ENCODE measurements around the gene OR6V1.
"Not testable (repeated sequence)": the region's sequence is repeated elsewhere in the genome, so short reads cannot be mapped to it uniquely, and the experiment has no call there.

The OR6V1 gene

DNA sequence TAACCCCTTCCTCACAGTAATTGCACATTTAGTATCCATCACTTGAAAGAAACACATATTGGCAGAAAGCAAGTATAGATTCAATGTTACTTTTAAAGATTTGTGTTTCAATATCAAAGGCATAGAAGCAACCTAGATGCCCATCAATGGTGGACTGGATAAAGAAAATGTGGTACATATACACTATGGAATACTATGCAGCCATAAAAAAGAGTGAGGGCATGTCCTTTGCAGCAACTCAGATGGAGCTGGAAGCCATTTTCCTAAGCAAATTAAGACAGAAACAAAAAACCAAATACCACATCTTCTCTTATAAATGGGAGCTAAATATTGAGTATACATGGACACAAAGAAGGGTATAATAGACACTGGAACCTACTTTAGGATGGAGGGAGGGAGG lies 3.6 kb downstream of the OR6V1 start:
- DNase-seq = no peak
- no peaks in the 10 kb centered on the region for H3K36me3 ChIP-seq (ENCODE audit: control insufficient read depth, insufficient read depth, low read length)
- no peaks in the 10 kb centered on the region for H3K27me3 ChIP-seq (replicated peaks; ENCODE audit: control insufficient read depth, insufficient read depth, low read length, poor library complexity, severe bottlenecking)
- no peak overlapping the region for H3K4me3 ChIP-seq (ENCODE audit: insufficient read depth, low read depth, low read length, poor library complexity, severe bottlenecking)
- H3K4me1 ChIP-seq (ENCODE audit: control insufficient read depth, insufficient read depth, low read length, poor library complexity, severe bottlenecking) = no peaks in the 10 kb centered on the region
- H3K9me3 ChIP-seq (ENCODE audit: control insufficient read depth, low read length) = no peaks in the 10 kb centered on the region
- H3K27ac ChIP-seq (ENCODE audit: insufficient read depth, low read length, poor library complexity, severe bottlenecking) = no peak overlapping the region

DNA sequence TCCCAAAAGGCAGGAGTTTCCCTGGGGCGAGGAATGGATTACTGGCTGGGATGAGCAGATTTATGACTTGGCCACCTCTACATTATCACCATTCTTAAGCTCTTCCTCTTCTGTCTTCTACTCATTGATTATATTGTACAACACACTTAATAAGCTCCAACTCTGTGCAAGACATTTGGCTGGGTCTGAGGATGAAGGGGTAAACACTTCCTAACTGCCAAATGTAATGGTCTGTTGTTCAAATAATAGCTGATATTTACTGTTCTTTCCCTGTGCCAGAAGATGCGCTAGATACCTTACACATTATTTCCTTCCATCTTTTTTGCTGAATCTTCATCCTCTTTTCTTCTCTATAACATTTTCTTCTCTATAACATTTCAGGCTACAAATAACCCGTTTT lies 11.6 kb downstream of the OR6V1 start:
- DNase-seq = no peak
- no peak overlapping the region for H3K27ac ChIP-seq (ENCODE audit: insufficient read depth, low read length, poor library complexity, severe bottlenecking)
- H3K9me3 ChIP-seq (ENCODE audit: control insufficient read depth, low read length) = no peaks in the 10 kb centered on the region
- no peak overlapping the region for H3K4me3 ChIP-seq (ENCODE audit: insufficient read depth, low read depth, low read length, poor library complexity, severe bottlenecking)
- no peaks in the 10 kb centered on the region for H3K36me3 ChIP-seq (ENCODE audit: control insufficient read depth, insufficient read depth, low read length)
- no peaks in the 10 kb centered on the region for H3K4me1 ChIP-seq (ENCODE audit: control insufficient read depth, insufficient read depth, low read length, poor library complexity, severe bottlenecking)
- H3K27me3 ChIP-seq (replicated peaks; ENCODE audit: control insufficient read depth, insufficient read depth, low read length, poor library complexity, severe bottlenecking) = no peaks in the 10 kb centered on the region

GRCh38 chr7:143068446-143068845 lies 16.3 kb downstream of the OR6V1 start:
- Histone ChIP-seq H3K4me3 (ENCODE audit: insufficient read depth, low read depth, low read length, poor library complexity, severe bottlenecking) (no peak overlapping the region), H3K27ac (ENCODE audit: insufficient read depth, low read length, poor library complexity, severe bottlenecking) (no peak overlapping the region), H3K27me3 (replicated peaks; ENCODE audit: control insufficient read depth, insufficient read depth, low read length, poor library complexity, severe bottlenecking) (no peaks in the 10 kb centered on the region), H3K4me1 (ENCODE audit: control insufficient read depth, insufficient read depth, low read length, poor library complexity, severe bottlenecking) (no peaks in the 10 kb centered on the region), H3K36me3 (ENCODE audit: control insufficient read depth, insufficient read depth, low read length) (no peaks in the 10 kb centered on the region), H3K9me3 (ENCODE audit: control insufficient read depth, low read length) (no peaks in the 10 kb centered on the region)
- DNase-seq = no peak

DNA sequence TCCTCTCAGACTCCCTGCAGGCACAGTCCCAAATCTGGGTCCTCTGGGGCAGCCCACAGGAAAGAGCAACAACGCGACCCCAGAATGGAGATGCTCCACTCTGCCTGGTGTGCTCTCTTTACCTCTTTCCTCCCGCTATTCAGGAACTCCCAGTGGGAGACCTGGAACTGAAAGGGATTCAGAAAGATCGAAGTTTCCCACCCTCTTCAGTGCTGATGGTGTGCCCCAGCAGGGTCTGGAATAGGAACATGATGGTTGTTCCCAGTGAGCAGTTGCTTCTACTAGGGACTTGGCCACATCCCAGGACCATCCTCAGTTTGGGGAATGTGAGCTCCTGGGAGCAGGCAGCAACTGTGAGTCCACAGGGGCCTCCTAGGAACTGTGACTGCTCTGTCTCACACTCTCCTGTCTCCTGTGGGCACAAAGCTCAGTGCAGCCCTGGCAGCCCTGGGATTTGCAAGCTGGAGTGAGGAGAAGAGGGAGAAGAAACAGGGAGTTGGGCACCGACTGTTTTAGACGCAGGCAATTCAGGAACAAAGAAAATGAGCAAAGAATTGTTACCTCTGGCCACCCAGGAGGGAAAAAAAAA lies 17.9 kb downstream of the OR6V1 start:
- no peak overlapping the region for H3K4me3 ChIP-seq (ENCODE audit: insufficient read depth, low read depth, low read length, poor library complexity, severe bottlenecking)
- DNase-seq = no peak
- no peaks in the 10 kb centered on the region for H3K36me3 ChIP-seq (ENCODE audit: control insufficient read depth, insufficient read depth, low read length)
- no peaks in the 10 kb centered on the region for H3K4me1 ChIP-seq (ENCODE audit: control insufficient read depth, insufficient read depth, low read length, poor library complexity, severe bottlenecking)
- H3K27me3 ChIP-seq (replicated peaks; ENCODE audit: control insufficient read depth, insufficient read depth, low read length, poor library complexity, severe bottlenecking) = no peaks in the 10 kb centered on the region
- no peak overlapping the region for H3K27ac ChIP-seq (ENCODE audit: insufficient read depth, low read length, poor library complexity, severe bottlenecking)
- H3K9me3 ChIP-seq (ENCODE audit: control insufficient read depth, low read length) = no peaks in the 10 kb centered on the region

- Histone ChIP-seq H3K4me3 (ENCODE audit: insufficient read depth, low read depth, low read length, poor library complexity, severe bottlenecking) (no peak overlapping the region), H3K9me3 (ENCODE audit: control insufficient read depth, low read length) (no peaks in the 10 kb centered on the region), H3K36me3 (ENCODE audit: control insufficient read depth, insufficient read depth, low read length) (no peaks in the 10 kb centered on the region), H3K4me1 (ENCODE audit: control insufficient read depth, insufficient read depth, low read length, poor library complexity, severe bottlenecking) (no peaks in the 10 kb centered on the region), H3K27ac (ENCODE audit: insufficient read depth, low read length, poor library complexity, severe bottlenecking) (no peak overlapping the region), H3K27me3 (replicated peaks; ENCODE audit: control insufficient read depth, insufficient read depth, low read length, poor library complexity, severe bottlenecking) (no peaks in the 10 kb centered on the region)
- no peak for DNase-seq
These were observed 21.4 kb downstream of the OR6V1 start for GRCh38 chr7:143073556-143073955.

DNA sequence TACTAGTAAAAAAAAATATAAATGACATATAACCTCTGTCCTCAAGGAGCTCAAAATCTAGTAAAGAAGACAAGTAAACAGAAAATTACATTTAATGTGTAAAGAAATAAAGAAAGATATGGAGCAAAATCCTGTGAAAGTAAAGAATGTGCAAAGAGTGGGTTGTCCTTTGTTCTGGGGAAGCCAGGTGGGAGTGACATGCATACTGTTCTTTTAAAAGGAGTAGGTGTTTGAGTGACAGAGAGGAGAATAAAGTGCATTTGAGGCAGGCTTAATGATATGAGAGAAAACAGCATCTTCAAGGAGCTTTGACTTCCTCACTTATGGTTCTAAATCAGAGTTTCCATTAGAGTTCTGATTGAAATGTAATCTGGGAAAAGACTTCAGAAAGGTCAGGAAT lies 22.0 kb downstream of the OR6V1 start:
- H3K9me3 ChIP-seq (ENCODE audit: control insufficient read depth, low read length) = no peaks in the 10 kb centered on the region
- no peaks in the 10 kb centered on the region for H3K36me3 ChIP-seq (ENCODE audit: control insufficient read depth, insufficient read depth, low read length)
- no peaks in the 10 kb centered on the region for H3K4me1 ChIP-seq (ENCODE audit: control insufficient read depth, insufficient read depth, low read length, poor library complexity, severe bottlenecking)
- H3K27me3 ChIP-seq (replicated peaks; ENCODE audit: control insufficient read depth, insufficient read depth, low read length, poor library complexity, severe bottlenecking) = no peaks in the 10 kb centered on the region
- DNase-seq = no peak
- H3K4me3 ChIP-seq (ENCODE audit: insufficient read depth, low read depth, low read length, poor library complexity, severe bottlenecking) = no peak overlapping the region
- no peak overlapping the region for H3K27ac ChIP-seq (ENCODE audit: insufficient read depth, low read length, poor library complexity, severe bottlenecking)

- no peak for DNase-seq
- no peak overlapping the region for H3K4me3 ChIP-seq (ENCODE audit: insufficient read depth, low read depth, low read length, poor library complexity, severe bottlenecking)
- no peaks in the 10 kb centered on the region for H3K4me1 ChIP-seq (ENCODE audit: control insufficient read depth, insufficient read depth, low read length, poor library complexity, severe bottlenecking)
- no peaks in the 10 kb centered on the region for H3K36me3 ChIP-seq (ENCODE audit: control insufficient read depth, insufficient read depth, low read length)
- H3K27me3 ChIP-seq (replicated peaks; ENCODE audit: control insufficient read depth, insufficient read depth, low read length, poor library complexity, severe bottlenecking) = no peaks in the 10 kb centered on the region
- H3K9me3 ChIP-seq (ENCODE audit: control insufficient read depth, low read length) = no peaks in the 10 kb centered on the region
- H3K27ac ChIP-seq (ENCODE audit: insufficient read depth, low read length, poor library complexity, severe bottlenecking) = no peak overlapping the region
These were observed 33.0 kb downstream of the OR6V1 start for GRCh38 chr7:143085109-143085508.

- H3K4me3 ChIP-seq (ENCODE audit: insufficient read depth, low read depth, low read length, poor library complexity, severe bottlenecking); H3K4me1 ChIP-seq (ENCODE audit: control insufficient read depth, insufficient read depth, low read length, poor library complexity, severe bottlenecking); H3K9me3 ChIP-seq (ENCODE audit: control insufficient read depth, low read length); H3K27ac ChIP-seq (ENCODE audit: insufficient read depth, low read length, poor library complexity, severe bottlenecking); H3K36me3 ChIP-seq (ENCODE audit: control insufficient read depth, insufficient read depth, low read length); H3K27me3 ChIP-seq (replicated peaks; ENCODE audit: control insufficient read depth, insufficient read depth, low read length, poor library complexity, severe bottlenecking); DNase-seq: not testable (repeated sequence)
These were observed 33.5 kb downstream of the OR6V1 start for GRCh38 chr7:143085610-143086009.

GRCh38 chr7:143088549-143089231 lies 36.5 kb downstream of the OR6V1 start:
- not testable (repeated sequence) for H3K27me3 ChIP-seq (replicated peaks; ENCODE audit: control insufficient read depth, insufficient read depth, low read length, poor library complexity, severe bottlenecking); H3K4me1 ChIP-seq (ENCODE audit: control insufficient read depth, insufficient read depth, low read length, poor library complexity, severe bottlenecking); H3K27ac ChIP-seq (ENCODE audit: insufficient read depth, low read length, poor library complexity, severe bottlenecking); DNase-seq; H3K9me3 ChIP-seq (ENCODE audit: control insufficient read depth, low read length); H3K36me3 ChIP-seq (ENCODE audit: control insufficient read depth, insufficient read depth, low read length); H3K4me3 ChIP-seq (ENCODE audit: insufficient read depth, low read depth, low read length, poor library complexity, severe bottlenecking)

- H3K27ac ChIP-seq (ENCODE audit: insufficient read depth, low read length, poor library complexity, severe bottlenecking) = no peak overlapping the region
- H3K27me3 ChIP-seq (replicated peaks; ENCODE audit: control insufficient read depth, insufficient read depth, low read length, poor library complexity, severe bottlenecking) = no peaks in the 10 kb centered on the region
- DNase-seq = no peak
- H3K9me3 ChIP-seq (ENCODE audit: control insufficient read depth, low read length) = peaks cover 5% of the 10 kb centered on the region
- no peaks in the 10 kb centered on the region for H3K4me1 ChIP-seq (ENCODE audit: control insufficient read depth, insufficient read depth, low read length, poor library complexity, severe bottlenecking)
- H3K4me3 ChIP-seq (ENCODE audit: insufficient read depth, low read depth, low read length, poor library complexity, severe bottlenecking) = no peak overlapping the region
- no peaks in the 10 kb centered on the region for H3K36me3 ChIP-seq (ENCODE audit: control insufficient read depth, insufficient read depth, low read length)
These were observed 44.0 kb downstream of the OR6V1 start for GRCh38 chr7:143096146-143096545.

Measured in effector memory CD4-positive, alpha-beta T cell (primary cell).